Naive B cell (primary cell): ENCODE measurements around the gene SLC8A2. TPM values are rescaled to one million over a fixed set of nuclear protein-coding genes. Genes with fewer than 3 reads are reported as not detected.
A peak's percentile ranks its signal among the peaks of the same experiment; 100 is the strongest.

Experiments
- ATAC-seq, 2 donors: fragments of 150-1000 bp; cut with Tn5 transposase; 2 replicates each; pipeline ENCODE4 v1.10.0; 2021; ENCODE audit warnings: low read depth in 2 of 2, mild to moderate bottlenecking in 2 of 2, moderate library complexity in 2 of 2
- DNase-seq: peaks from one replicate; pipeline ENCODE4 v3.0.0; 2022
- H3K27ac Mint-ChIP-seq, 6 donors: one replicate each; pipeline ENCODE4 v1.8.0; 2020 to 2022; ENCODE audit warnings: mild to moderate bottlenecking in 6 of 6, mixed read lengths in 6 of 6, moderate library complexity in 5 of 6, inconsistent platforms in 2 of 6
- H3K27me3 Mint-ChIP-seq, 3 donors: one replicate each; pipeline ENCODE4 v1.8.0; 2021 to 2022; ENCODE audit warnings: mixed read lengths in 3 of 3, mild to moderate bottlenecking in 1 of 3
- H3K36me3 Mint-ChIP-seq, 2 donors: one replicate each; pipeline ENCODE4 v1.8.0; 2020 to 2022; ENCODE audit warnings: mixed read lengths in 2 of 2, inconsistent platforms in 1 of 2, mild to moderate bottlenecking in 1 of 2
- H3K4me1 Mint-ChIP-seq, 3 donors: one replicate each; pipeline ENCODE4 v1.8.0; 2020 to 2022; ENCODE audit warnings: mixed read lengths in 3 of 3, inconsistent platforms in 1 of 3, mild to moderate bottlenecking in 1 of 3, moderate library complexity in 1 of 3
- H3K4me3 Mint-ChIP-seq, 8 donors: one replicate each; pipeline ENCODE4 v1.8.0; 2020 to 2022; ENCODE audit warnings: mild to moderate bottlenecking in 8 of 8, mixed read lengths in 8 of 8, moderate library complexity in 8 of 8, inconsistent platforms in 2 of 8
- H3K9me3 Mint-ChIP-seq, 7 donors: one replicate each; pipeline ENCODE4 v1.8.0; 2020 to 2022; ENCODE audit warnings: mixed read lengths in 7 of 7, mild to moderate bottlenecking in 5 of 7, inconsistent platforms in 2 of 7, moderate library complexity in 1 of 7
- polyA plus RNA-seq, 6 donors: library from polyadenylated mRNA; unstranded; fragments of 300-500 nt; fragmentation: Illumina TruSeq; gene quantifications; one replicate each; pipeline ENCODE4 v1.2.3, GENCODE V29; 2021; ENCODE audit warnings: low read depth in 6 of 6

The SLC8A2 gene
- polyA plus RNA-seq, 6 donors from 2014 or later: not detected

DNA sequence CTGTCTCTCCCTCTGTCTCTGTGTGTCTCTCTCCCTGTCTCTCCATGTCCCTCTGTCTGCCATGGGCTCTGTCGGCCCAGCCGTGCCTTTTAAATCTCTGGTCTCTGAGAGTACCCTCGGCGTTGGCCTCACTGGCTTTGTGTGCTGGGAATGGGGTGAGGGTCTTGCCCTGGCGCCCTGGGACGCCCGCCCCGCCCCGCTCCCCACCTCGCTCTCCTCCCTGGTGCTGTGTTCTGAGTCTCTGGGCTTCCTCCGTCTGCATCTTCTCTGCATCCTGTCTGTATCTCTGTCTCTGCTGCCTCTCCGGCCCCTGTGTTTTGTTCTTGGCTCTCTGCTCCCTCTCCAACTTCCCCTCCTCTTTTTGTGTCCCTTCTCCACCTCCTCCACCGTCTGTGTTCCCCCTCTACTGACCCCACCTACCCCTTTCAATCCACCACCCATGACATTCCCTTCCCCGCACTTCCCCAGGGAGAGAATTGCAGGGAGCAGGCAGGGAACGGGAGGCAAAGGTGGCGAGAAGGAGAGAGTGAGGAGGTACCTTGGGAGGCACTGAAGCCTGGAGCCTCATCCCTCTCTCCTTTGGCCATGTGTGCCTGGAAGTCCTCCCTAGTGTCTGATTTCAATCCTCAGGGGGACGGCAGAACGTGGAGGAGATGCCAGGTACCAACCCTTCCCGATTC, 48.4 kb downstream of the SLC8A2 start:
- Mint-ChIP-seq H3K36me3 (peaks cover 7 to 27% of the 10 kb centered on the region in 2 donors), H3K9me3 (peaks cover 0 to 6% (median 0%) of the 10 kb centered on the region in 7 donors), H3K27ac (peak overlapping the region in 1 of 6 donors; percentile 14), H3K27me3 (peaks cover 32 to 63% (median 59%) of the 10 kb centered on the region in 3 donors), H3K4me1 (peaks cover 23 to 37% (median 33%) of the 10 kb centered on the region in 3 donors), H3K4me3 (peak overlapping the region in 1 of 8 donors; percentile 0)
- DNase-seq (no peak), ATAC-seq (no peak)

- DNase-seq (no peak), ATAC-seq (no peak)
- Mint-ChIP-seq H3K9me3 (peaks cover 0 to 6% (median 3%) of the 10 kb centered on the region in 7 donors), H3K4me3 (peak overlapping the region in 3 of 8 donors; percentile 0 to 47 (median 30)), H3K36me3 (peaks cover 7 to 27% of the 10 kb centered on the region in 2 donors), H3K27ac (no peak overlapping the region), H3K27me3 (peaks cover 39 to 70% (median 66%) of the 10 kb centered on the region in 3 donors), H3K4me1 (peaks cover 31 to 44% (median 41%) of the 10 kb centered on the region in 3 donors)
Observed at GRCh38 chr19:47422417-47423163, 49.1 kb downstream of the SLC8A2 start.

GRCh38 chr19:47421844-47422395, 49.8 kb downstream of the SLC8A2 start:
- Mint-ChIP-seq H3K4me3 (peak overlapping the region in 2 of 8 donors; percentile 30 to 47), H3K36me3 (peaks cover 7 to 27% of the 10 kb centered on the region in 2 donors), H3K4me1 (peaks cover 32 to 51% (median 45%) of the 10 kb centered on the region in 3 donors), H3K9me3 (peaks cover 0 to 6% (median 3%) of the 10 kb centered on the region in 7 donors), H3K27ac (peak overlapping the region in 2 of 6 donors; percentile 43 to 77), H3K27me3 (peaks cover 44 to 77% (median 73%) of the 10 kb centered on the region in 3 donors)
- ATAC-seq (no peak), DNase-seq (no peak)

GRCh38 chr19:47421244-47421786, 50.4 kb downstream of the SLC8A2 start:
- Mint-ChIP-seq H3K9me3 (peaks cover 0 to 6% (median 3%) of the 10 kb centered on the region in 7 donors), H3K4me3 (peak overlapping the region in 1 of 8 donors; percentile 75), H3K27ac (peak overlapping the region in 2 of 6 donors; percentile 43 to 77), H3K36me3 (peaks cover 7 to 27% of the 10 kb centered on the region in 2 donors), H3K4me1 (peaks cover 32 to 57% (median 48%) of the 10 kb centered on the region in 3 donors), H3K27me3 (peaks cover 47 to 83% (median 79%) of the 10 kb centered on the region in 3 donors)
- no peak for ATAC-seq
- DNase-seq: no peak

GRCh38 chr19:47419789-47420188, 51.9 kb downstream of the SLC8A2 start:
- Mint-ChIP-seq H3K36me3 (peaks cover 7 to 27% of the 10 kb centered on the region in 2 donors), H3K27me3 (peaks cover 51 to 96% (median 92%) of the 10 kb centered on the region in 3 donors), H3K4me3 (no peak overlapping the region), H3K9me3 (peaks cover 0 to 6% (median 2%) of the 10 kb centered on the region in 7 donors), H3K4me1 (peaks cover 32 to 57% (median 48%) of the 10 kb centered on the region in 3 donors), H3K27ac (no peak overlapping the region)
- ATAC-seq: no peak
- no peak for DNase-seq

DNA sequence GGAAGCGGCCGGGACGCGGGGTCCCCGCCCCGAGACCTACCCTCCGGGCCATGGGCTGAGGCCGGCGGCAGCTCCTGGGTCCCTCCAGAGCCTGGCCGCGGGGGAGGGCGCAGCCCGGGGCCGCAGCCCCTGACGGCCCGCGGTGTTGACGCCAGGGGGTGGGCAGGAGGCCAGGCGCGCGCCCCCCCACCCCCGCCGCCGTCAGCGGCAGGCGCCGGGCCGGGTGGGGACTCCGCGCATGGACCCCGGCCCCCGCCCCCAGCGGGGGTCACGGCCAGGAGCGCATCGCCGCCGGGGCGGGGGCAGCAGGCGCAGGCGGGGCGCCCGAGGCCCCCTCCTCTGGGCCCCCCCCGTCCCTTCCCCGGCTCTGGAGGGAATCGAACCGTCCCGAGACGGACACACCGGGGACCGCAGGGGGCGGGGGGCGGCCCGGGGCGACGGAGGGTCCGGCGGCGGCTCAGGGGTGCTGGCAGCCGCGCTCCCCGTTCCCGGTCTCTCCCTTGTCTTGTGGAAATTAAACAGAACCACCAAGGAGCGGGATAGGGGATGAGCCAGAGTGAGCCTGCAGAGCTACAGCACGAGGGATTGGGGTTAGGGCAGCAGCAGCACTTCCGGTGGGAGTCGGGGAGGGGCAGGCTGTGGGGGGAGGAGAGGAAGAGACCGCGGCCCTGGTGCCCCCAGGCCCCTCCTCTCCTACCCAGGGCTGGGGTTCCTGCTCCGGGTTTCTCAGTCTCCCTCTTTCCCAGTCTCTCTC, 52.5 kb downstream of the SLC8A2 start, which contains the start of gene MEIS3:
Gene MEIS3 (minus strand): TSS at position 498 of the 754 bp plus-strand sequence. CDS start 446 bp downstream, at position 52.
- Mint-ChIP-seq H3K36me3 (peaks cover 7 to 27% of the 10 kb centered on the region in 2 donors), H3K27me3 (peaks cover 53 to 96% (median 92%) of the 10 kb centered on the region in 3 donors), H3K4me3 (peak within 1 kb of the TSS in 6 of 8 donors; percentile 30 to 68 (median 58)), H3K27ac (peak within 1 kb of the TSS in 1 of 6 donors; percentile 60), H3K4me1 (peaks cover 32 to 57% (median 48%) of the 10 kb centered on the region in 3 donors), H3K9me3 (peaks cover 0 to 6% (median 2%) of the 10 kb centered on the region in 7 donors)
- ATAC-seq: no peak
- DNase-seq: no peak

DNA sequence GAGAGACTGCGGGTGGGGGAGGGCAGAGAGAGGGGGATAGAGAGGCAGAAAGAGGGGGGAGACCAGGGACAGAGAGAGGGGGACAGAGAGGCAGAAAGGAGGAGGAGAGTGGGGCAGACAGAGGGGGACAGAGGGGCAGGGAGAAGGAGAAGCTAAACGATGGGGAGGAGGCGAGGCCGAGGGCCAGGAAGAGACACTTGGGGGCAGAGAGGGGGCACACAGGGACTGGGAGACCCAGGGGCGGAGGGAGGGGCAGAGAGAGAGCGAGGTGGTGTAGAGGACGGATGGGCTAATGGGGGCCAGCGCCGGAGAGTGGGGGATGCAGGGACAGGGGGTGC, 53.0 kb downstream of the SLC8A2 start:
- DNase-seq (no peak), ATAC-seq (peak in 1 of 2 donors; percentile 13)

GRCh38 chr19:47417746-47418691, 53.7 kb downstream of the SLC8A2 start:
- peaks cover 53 to 97% (median 94%) of the 10 kb centered on the region in 3 donors for H3K27me3 Mint-ChIP-seq
- H3K4me3 Mint-ChIP-seq: peak overlapping the region; percentile 53 to 78 (median 65)
- no peak overlapping the region for H3K27ac Mint-ChIP-seq
- H3K36me3 Mint-ChIP-seq: peaks cover 7 to 20% of the 10 kb centered on the region in 2 donors
- DNase-seq (no peak), ATAC-seq (peak; percentile 29 to 43)
- H3K4me1 Mint-ChIP-seq: peaks cover 32 to 55% (median 46%) of the 10 kb centered on the region in 3 donors
- H3K9me3 Mint-ChIP-seq: peaks cover 0 to 6% (median 2%) of the 10 kb centered on the region in 7 donors

More for the DNA sequence above, 53.0 kb downstream of the SLC8A2 start:
- H3K4me1 Mint-ChIP-seq: peaks cover 32 to 57% (median 48%) of the 10 kb centered on the region in 3 donors
- peak overlapping the region in 1 of 6 donors; percentile 60 for H3K27ac Mint-ChIP-seq
- H3K4me3 Mint-ChIP-seq: peak overlapping the region in 6 of 8 donors; percentile 30 to 68 (median 58)
- peaks cover 55 to 97% (median 94%) of the 10 kb centered on the region in 3 donors for H3K27me3 Mint-ChIP-seq
- peaks cover 7 to 26% of the 10 kb centered on the region in 2 donors for H3K36me3 Mint-ChIP-seq
- H3K9me3 Mint-ChIP-seq: peaks cover 0 to 6% (median 2%) of the 10 kb centered on the region in 7 donors

DNA sequence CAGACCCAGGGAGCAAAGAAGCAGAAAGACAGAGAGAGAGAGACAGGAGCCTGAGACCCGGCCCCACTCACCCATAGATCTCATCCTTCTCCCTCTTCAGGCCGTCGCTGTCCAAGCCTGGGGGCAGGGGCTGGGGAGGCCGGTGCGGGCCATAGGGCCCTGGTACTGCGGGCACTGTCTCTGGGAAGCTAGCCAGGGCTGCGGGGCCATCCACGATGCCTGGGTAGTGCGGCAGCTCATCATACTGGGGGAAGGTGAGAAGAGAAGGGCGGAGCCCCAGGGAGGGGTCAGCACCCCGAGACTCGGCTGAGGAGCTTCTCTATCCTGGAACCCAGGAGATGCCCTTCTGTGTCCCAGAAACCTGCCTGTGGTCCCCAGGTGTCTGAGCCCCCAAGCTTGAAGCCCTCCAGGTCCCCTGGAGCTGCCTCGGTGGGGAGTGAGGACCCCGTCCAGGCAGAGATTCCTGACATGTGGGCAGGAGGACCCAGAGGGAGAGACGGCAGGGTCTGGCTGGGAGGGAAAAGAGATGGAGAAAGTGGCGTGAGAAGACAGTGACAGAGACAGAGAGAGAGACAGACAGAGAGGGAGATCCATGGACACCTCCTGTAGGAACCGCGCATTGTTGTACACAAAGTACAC, 54.5 kb downstream of the SLC8A2 start:
- no peak overlapping the region for H3K27ac Mint-ChIP-seq
- H3K36me3 Mint-ChIP-seq: peaks cover 2 to 12% of the 10 kb centered on the region in 2 donors
- ATAC-seq (no peak), DNase-seq (no peak)
- H3K9me3 Mint-ChIP-seq: peaks cover 0 to 6% (median 0%) of the 10 kb centered on the region in 7 donors
- H3K27me3 Mint-ChIP-seq: peaks cover 47 to 90% (median 90%) of the 10 kb centered on the region in 3 donors
- H3K4me3 Mint-ChIP-seq: peak overlapping the region in 5 of 8 donors; percentile 53 to 71 (median 62)
- peaks cover 26 to 47% (median 38%) of the 10 kb centered on the region in 3 donors for H3K4me1 Mint-ChIP-seq

DNA sequence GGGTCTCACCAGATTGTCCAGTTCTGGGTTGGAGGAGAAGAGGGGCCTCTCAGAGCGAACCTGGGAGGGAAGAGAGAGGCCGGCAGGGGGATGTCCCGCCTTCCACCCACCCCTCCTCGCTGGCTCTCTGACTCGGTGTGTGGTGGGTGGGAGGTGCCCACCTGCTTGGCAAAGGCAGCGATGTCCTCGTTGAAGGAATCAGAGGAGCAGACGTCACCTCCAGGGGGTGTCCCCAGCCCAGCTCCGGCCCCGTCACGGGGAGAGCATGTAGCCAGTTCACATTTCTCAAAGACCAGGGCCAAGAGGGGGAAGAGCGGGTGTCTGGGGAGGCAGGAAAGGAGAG, 55.1 kb downstream of the SLC8A2 start:
- peaks cover 23 to 43% (median 34%) of the 10 kb centered on the region in 3 donors for H3K4me1 Mint-ChIP-seq
- H3K9me3 Mint-ChIP-seq: peaks cover 0 to 6% (median 0%) of the 10 kb centered on the region in 7 donors
- H3K4me3 Mint-ChIP-seq: peak overlapping the region in 2 of 8 donors; percentile 61 to 66
- H3K27me3 Mint-ChIP-seq: peaks cover 45 to 90% (median 84%) of the 10 kb centered on the region in 3 donors
- ATAC-seq (no peak), DNase-seq (no peak)
- no peak overlapping the region for H3K27ac Mint-ChIP-seq
- H3K36me3 Mint-ChIP-seq: peaks cover 0 to 6% of the 10 kb centered on the region in 2 donors
